Measurements from ENCODE around the gene PLCG2.

DNA sequence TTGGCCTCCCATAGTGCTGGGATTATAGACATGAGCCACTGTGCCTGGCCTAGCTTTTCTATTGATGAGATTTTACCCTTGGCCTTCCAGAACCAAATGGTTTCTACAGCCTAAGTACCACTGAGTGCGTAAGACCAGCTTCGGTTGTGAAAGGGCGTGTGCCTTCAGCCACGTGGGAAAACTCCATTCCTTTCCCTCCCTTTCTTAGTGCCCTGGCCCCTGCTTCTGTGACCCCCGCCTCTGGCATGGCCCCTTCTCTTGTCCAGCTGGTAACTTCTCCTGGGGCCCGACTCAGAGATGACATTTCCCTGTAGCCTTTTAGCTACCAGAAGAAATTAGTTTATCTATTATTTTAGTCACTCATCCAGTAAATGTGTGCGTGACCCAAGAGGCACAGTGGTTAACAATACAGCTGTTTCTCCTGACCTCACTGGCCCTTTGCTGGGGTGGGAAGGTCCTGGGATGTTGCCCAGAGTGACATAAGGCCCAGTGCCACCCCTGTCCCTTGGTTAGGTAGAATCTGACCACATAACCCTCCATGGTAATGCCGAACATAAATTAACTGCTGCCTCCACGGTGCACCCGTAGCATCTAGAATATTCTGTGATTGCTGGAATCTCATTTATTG, 97.3 kb downstream of the PLCG2 start:
- TF ChIP-seq, protein P1, sequence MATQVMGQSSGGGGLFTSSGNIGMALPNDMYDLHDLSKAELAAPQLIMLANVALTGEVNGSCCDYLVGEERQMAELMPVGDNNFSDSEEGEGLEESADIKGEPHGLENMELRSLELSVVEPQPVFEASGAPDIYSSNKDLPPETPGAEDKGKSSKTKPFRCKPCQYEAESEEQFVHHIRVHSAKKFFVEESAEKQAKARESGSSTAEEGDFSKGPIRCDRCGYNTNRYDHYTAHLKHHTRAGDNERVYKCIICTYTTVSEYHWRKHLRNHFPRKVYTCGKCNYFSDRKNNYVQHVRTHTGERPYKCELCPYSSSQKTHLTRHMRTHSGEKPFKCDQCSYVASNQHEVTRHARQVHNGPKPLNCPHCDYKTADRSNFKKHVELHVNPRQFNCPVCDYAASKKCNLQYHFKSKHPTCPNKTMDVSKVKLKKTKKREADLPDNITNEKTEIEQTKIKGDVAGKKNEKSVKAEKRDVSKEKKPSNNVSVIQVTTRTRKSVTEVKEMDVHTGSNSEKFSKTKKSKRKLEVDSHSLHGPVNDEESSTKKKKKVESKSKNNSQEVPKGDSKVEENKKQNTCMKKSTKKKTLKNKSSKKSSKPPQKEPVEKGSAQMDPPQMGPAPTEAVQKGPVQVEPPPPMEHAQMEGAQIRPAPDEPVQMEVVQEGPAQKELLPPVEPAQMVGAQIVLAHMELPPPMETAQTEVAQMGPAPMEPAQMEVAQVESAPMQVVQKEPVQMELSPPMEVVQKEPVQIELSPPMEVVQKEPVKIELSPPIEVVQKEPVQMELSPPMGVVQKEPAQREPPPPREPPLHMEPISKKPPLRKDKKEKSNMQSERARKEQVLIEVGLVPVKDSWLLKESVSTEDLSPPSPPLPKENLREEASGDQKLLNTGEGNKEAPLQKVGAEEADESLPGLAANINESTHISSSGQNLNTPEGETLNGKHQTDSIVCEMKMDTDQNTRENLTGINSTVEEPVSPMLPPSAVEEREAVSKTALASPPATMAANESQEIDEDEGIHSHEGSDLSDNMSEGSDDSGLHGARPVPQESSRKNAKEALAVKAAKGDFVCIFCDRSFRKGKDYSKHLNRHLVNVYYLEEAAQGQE (IDR thresholded peaks at IDR 0.05; ENCODE audit: insufficient read depth in 1 of 2, low read depth in 2 of 2, low read length in 2 of 2): no peak
- TF ChIP-seq POLR2AphosphoS5 (IDR thresholded peaks at IDR 0.05; ENCODE audit: low read depth, low read length) (no peak), TAF1 (IDR thresholded peaks at IDR 0.05; ENCODE audit: borderline replicate concordance, insufficient read depth, low read length) (no peak), SIN3A (IDR thresholded peaks at IDR 0.05; ENCODE audit: borderline replicate concordance, insufficient read depth, low read length) (no peak), FOXP2 (optimal IDR thresholded peaks at IDR 0.05; ENCODE audit: borderline replicate concordance, extremely low read depth, extremely low read length, insufficient read depth) (no peak)

Measured in PFSK-1 (cell line).